IMR-90 (cell line): ENCODE results near the gene MAPRE2. TPM values are rescaled to one million over a fixed set of nuclear protein-coding genes. Genes with fewer than 3 reads are reported as not detected.

Experiments used
- ATAC-seq: fragments of 200-7000 bp; cut with Tn5 transposase; 2 replicates; pipeline ENCODE4 v1.9.1; 2020; ENCODE audit warnings: low read depth, mild to moderate bottlenecking, moderate library complexity
- BruUV-seq: library from RNA; stranded (reverse); fragments of 400-500 nt; replicated peaks from 2 replicates; lab custom pipeline; 2021; lab: Mats Ljungman, UMichigan
- CTCF ChIA-PET: fragments of 300-600 bp; formaldehyde crosslinking; extraction: SDS; loops from one replicate; lab custom pipeline; 2021; ENCODE audit warnings: antibody characterized with exemption; lab: Yijun Ruan, JAX
- POLR2A ChIA-PET: fragments of 300-600 bp; sonication (Branson Sonifier 250); formaldehyde crosslinking; loops from one replicate; lab custom pipeline; 2022; ENCODE audit warnings: antibody characterized with exemption; ENCODE audit not compliant: unreplicated experiment; lab: Charles Lee
- DNase-seq: peaks from one replicate; pipeline ENCODE4 v3.0.0; 2013
- H2AFZ ChIP-seq: replicated peaks from 2 replicates; pipeline ENCODE3; 2013; ENCODE audit warnings: low read length, mild to moderate bottlenecking; ENCODE audit not compliant: poor library complexity
- H2AK5ac ChIP-seq: 2 replicates; pipeline ENCODE4 v1.6.1; 2013; ENCODE audit warnings: low read depth, low read length, inconsistent platforms
- H2AK9ac ChIP-seq: replicated peaks from 2 replicates; pipeline ENCODE3; 2013; ENCODE audit warnings: mild to moderate bottlenecking, low read depth, low read length, moderate library complexity; ENCODE audit not compliant: poor library complexity
- H2BK120ac ChIP-seq: 2 replicates; pipeline ENCODE4 v1.6.1; 2013; ENCODE audit warnings: low read depth, low read length, inconsistent platforms
- H2BK15ac ChIP-seq: 3 replicates; pipeline ENCODE4 v1.6.1; 2013; ENCODE audit warnings: low read depth, low read length, inconsistent platforms
- H2BK20ac ChIP-seq: 2 replicates; pipeline ENCODE4 v1.6.1; 2013; ENCODE audit warnings: low read depth, mild to moderate bottlenecking, inconsistent platforms, low read length, moderate library complexity
- H2BK5ac ChIP-seq: 2 replicates; pipeline ENCODE4 v1.6.1; 2013; ENCODE audit warnings: mild to moderate bottlenecking, low read depth, low read length, inconsistent platforms; ENCODE audit not compliant: poor library complexity, severe bottlenecking
- H3K14ac ChIP-seq: replicated peaks from 2 replicates; pipeline ENCODE4 v1.6.1; 2013; ENCODE audit warnings: low read depth, low read length, inconsistent platforms
- H3K18ac ChIP-seq: 2 replicates; pipeline ENCODE4 v1.6.1; 2013; ENCODE audit warnings: low read depth, low read length, control low read depth
- H3K23ac ChIP-seq: 2 replicates; pipeline ENCODE4 v1.6.1; 2013; ENCODE audit warnings: low read depth, low read length, inconsistent platforms
- H3K27ac ChIP-seq: 2 replicates; pipeline ENCODE4 v1.5.1; 2013; ENCODE audit warnings: mild to moderate bottlenecking, control low read depth, low read length; ENCODE audit not compliant: insufficient read depth
- H3K27me3 ChIP-seq: 2 replicates; pipeline ENCODE4 v1.6.1; 2013; ENCODE audit warnings: low read length; ENCODE audit not compliant: control insufficient read depth, insufficient read depth
- H3K36me3 ChIP-seq: 2 replicates; pipeline ENCODE4 v1.6.1; 2013; ENCODE audit warnings: low read length, mixed read lengths; ENCODE audit not compliant: control insufficient read depth, insufficient read depth
- H3K4ac ChIP-seq: 2 replicates; pipeline ENCODE4 v1.6.1; 2013; ENCODE audit warnings: low read depth, low read length, inconsistent platforms
- H3K4me1 ChIP-seq: 2 replicates; pipeline ENCODE4 v1.6.1; 2013; ENCODE audit warnings: low read length, mixed read lengths; ENCODE audit not compliant: control insufficient read depth, insufficient read depth
- H3K4me2 ChIP-seq: 2 replicates; pipeline ENCODE4 v1.6.1; 2013; ENCODE audit warnings: low read depth, mild to moderate bottlenecking, control low read depth, low read length, moderate library complexity
- H3K4me3 ChIP-seq: 2 replicates; pipeline ENCODE4 v1.5.1; 2013; ENCODE audit warnings: low read depth, mild to moderate bottlenecking, control low read depth, low read length, moderate library complexity; ENCODE audit not compliant: insufficient read depth
- H3K56ac ChIP-seq: 2 replicates; pipeline ENCODE4 v1.6.1; 2013; ENCODE audit warnings: low read length, inconsistent platforms; ENCODE audit not compliant: insufficient read depth; ENCODE audit errors: extremely low read depth
- H3K79me1 ChIP-seq, 2 experiments: 2 replicates each; pipeline ENCODE4 v1.6.1; 2013; ENCODE audit warnings: low read length in 2 of 2, inconsistent platforms in 1 of 2, low read depth in 1 of 2
- H3K9ac ChIP-seq: 2 replicates; pipeline ENCODE4 v1.6.1; 2013; ENCODE audit warnings: low read depth, low read length, control low read depth
- H3K9me1 ChIP-seq: 2 replicates; pipeline ENCODE4 v1.6.1; 2013; ENCODE audit warnings: low read length, inconsistent platforms; ENCODE audit not compliant: insufficient read depth
- H3K9me3 ChIP-seq: 2 replicates; pipeline ENCODE4 v1.6.1; 2013; ENCODE audit warnings: low read length; ENCODE audit not compliant: control insufficient read depth, insufficient read depth
- H4K20me1 ChIP-seq: 2 replicates; pipeline ENCODE4 v1.6.1; 2013; ENCODE audit warnings: low read length, inconsistent platforms; ENCODE audit not compliant: insufficient read depth
- H4K5ac ChIP-seq: 2 replicates; pipeline ENCODE4 v1.6.1; 2013; ENCODE audit warnings: mild to moderate bottlenecking, low read depth, low read length, control low read depth
- H4K8ac ChIP-seq, 2 experiments: 2 replicates each; pipeline ENCODE4 v1.6.1; 2013; ENCODE audit warnings: low read depth in 2 of 2, low read length in 2 of 2, control low read depth in 1 of 2, inconsistent platforms in 1 of 2
- H4K91ac ChIP-seq: 2 replicates; pipeline ENCODE4 v1.6.1; 2013; ENCODE audit warnings: low read depth, low read length, inconsistent platforms; ENCODE audit not compliant: insufficient read depth
- CEBPB ChIP-seq: IDR thresholded peaks from 2 replicates; pipeline ENCODE4 v1.6.1; 2012; ENCODE audit warnings: low read depth, low read length, improper control_type of control experiment
- FOS ChIP-seq: fragments of 150-350 bp; IDR thresholded peaks from 2 replicates; pipeline ENCODE4 v1.6.1; 2016; ENCODE audit warnings: low read depth, low read length
- MAFK ChIP-seq: IDR thresholded peaks from 2 replicates; pipeline ENCODE4 v1.6.1; 2012; ENCODE audit warnings: low read depth, low read length, improper control_type of control experiment
- MAZ ChIP-seq: IDR thresholded peaks from 2 replicates; pipeline ENCODE4 v1.6.1; 2012; ENCODE audit warnings: low read depth, mild to moderate bottlenecking, low read length, improper control_type of control experiment, moderate library complexity, borderline replicate concordance
- MXI1 ChIP-seq: IDR thresholded peaks from 2 replicates; pipeline ENCODE4 v1.6.1; 2012; ENCODE audit warnings: low read depth, mild to moderate bottlenecking, low read length, moderate library complexity, borderline replicate concordance
- NFE2L2 ChIP-seq: fragments of 150-350 bp; IDR thresholded peaks from 2 replicates; pipeline ENCODE4 v1.6.1; 2016; ENCODE audit warnings: low read depth, mild to moderate bottlenecking, low read length
- POLR2A ChIP-seq: IDR thresholded peaks from 2 replicates; pipeline ENCODE4 v1.6.1; 2012; ENCODE audit warnings: mild to moderate bottlenecking, low read depth, low read length
- RAD21 ChIP-seq: IDR thresholded peaks from 2 replicates; pipeline ENCODE4 v1.6.1; 2012; ENCODE audit warnings: low read length, improper control_type of control experiment
- RCOR1 ChIP-seq: IDR thresholded peaks from 2 replicates; pipeline ENCODE4 v1.6.1; 2012; ENCODE audit warnings: mild to moderate bottlenecking, low read length, improper control_type of control experiment; ENCODE audit not compliant: insufficient replicate concordance
- RFX5 ChIP-seq: IDR thresholded peaks from 2 replicates; pipeline ENCODE4 v1.8.0; 2012; ENCODE audit warnings: low read depth, mild to moderate bottlenecking, low read length, moderate library complexity
- SMC3 ChIP-seq: fragments of 150-350 bp; IDR thresholded peaks from 2 replicates; pipeline ENCODE4 v1.6.1; 2016; ENCODE audit warnings: low read depth, mild to moderate bottlenecking, antibody characterized with exemption, low read length, moderate library complexity
- WGBS, 2 experiments: methylation state at CpG; one replicate each; pipeline versions ENCODE4 v1.1.5 to v1.1.7; 2013; ENCODE audit warnings: missing lambda C conversion rate in 2 of 2; ENCODE audit not compliant: insufficient read length in 1 of 2; ENCODE audit errors: extremely low coverage in 2 of 2; 5-methylcytosine and 5-hydroxymethylcytosine counted together
- dilution Hi-C: fragments of 300-500 bp; cut with HindIII; formaldehyde crosslinking; loops from one replicate; pipeline ENCODE4 v1.14.3; 2018; ENCODE audit warnings: low sequenced_read_pairs; ENCODE audit not compliant: unreplicated experiment
- in situ Hi-C: fragments of 300-500 bp; cut with MboI; formaldehyde crosslinking; loops from 3 replicates; pipeline ENCODE4 v1.14.3; 2019; ENCODE audit warnings: low sequenced_read_pairs, inconsistent platforms, mixed read lengths
- intact Hi-C: fragments of 100-400 bp; cut with micrococcal nuclease; formaldehyde crosslinking; loops from 2 replicates; pipeline ENCODE4 v1.10.0; 2022
- polyA plus RNA-seq, 3 experiments: library from polyadenylated mRNA; depleted of rRNA; stranded (reverse); fragments of >200 nt; gene quantifications; 2 replicates each; pipeline ENCODE4 v1.2.3, GENCODE V29; 2012; ENCODE audit warnings: low replicate concordance in 1 of 3
- total RNA-seq: library from RNA; depleted of rRNA; stranded (reverse); fragments of >200 nt; gene quantifications from 2 replicates; pipeline ENCODE4 v1.2.3, GENCODE V29; 2012
- TF ChIP-seq, protein P1 (sequence below): fragments of 150-350 bp; IDR thresholded peaks from 2 replicates; pipeline ENCODE4 v1.6.1; 2017; ENCODE audit warnings: mild to moderate bottlenecking, antibody characterized with exemption, low read length, low read depth

Gene MAPRE2
- total and polyA plus RNA-seq, 2 of the 4 experiments (the other 2 are of a cell fraction), result 19.6 to 23.8 TPM

DNA sequence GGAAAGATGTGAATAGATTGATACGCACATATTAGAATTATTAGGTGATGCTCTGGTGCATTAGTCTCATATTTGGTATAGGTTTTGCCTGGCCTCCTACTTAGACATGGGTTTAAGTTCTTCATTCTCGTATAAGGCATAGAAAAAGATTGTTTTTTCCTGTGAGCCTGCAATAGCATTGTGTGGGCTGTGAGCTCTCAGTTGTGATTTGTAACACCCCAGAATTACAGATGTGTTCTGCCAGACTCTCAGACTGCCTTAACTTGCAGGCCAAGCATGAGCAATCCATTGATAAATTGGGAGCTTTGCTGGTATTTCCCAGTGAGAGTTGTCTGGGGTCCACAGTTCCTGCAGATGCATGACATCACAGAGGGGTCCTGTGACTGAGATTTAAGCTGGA, 95.7 kb downstream of the MAPRE2 start:
- H3K27ac ChIP-seq, result no peak overlapping the region
- no peak overlapping the region for H2BK15ac ChIP-seq
- no peak overlapping the region for H3K4ac ChIP-seq
- H3K14ac ChIP-seq, result no peak overlapping the region
- peaks cover 14% of the 10 kb centered on the region; the same call in 1 of the 2 replicates for H3K9me1 ChIP-seq
- no peak overlapping the region for H4K91ac ChIP-seq
- WGBS, 2 experiments, result no CpG with 5 or more reads among the region's 2 CpGs
- H2BK120ac ChIP-seq, result no peak overlapping the region
- BruUV-seq, result no TSS peak
- H3K36me3 ChIP-seq, result peaks cover 3% of the 10 kb centered on the region; the same call in 1 of the 2 replicates
- H3K9me3 ChIP-seq, result no peaks in the 10 kb centered on the region
- in situ Hi-C loops, result no loop called here
- no peak overlapping the region for H2AFZ ChIP-seq
- ATAC-seq (no peak), DNase-seq (no peak)
- intact Hi-C loops, result no loop called here
- no peak overlapping the region for H3K56ac ChIP-seq
- H3K18ac ChIP-seq, result no peak overlapping the region
- H4K5ac ChIP-seq, result no peak overlapping the region
- H3K27me3 ChIP-seq, result no peaks in the 10 kb centered on the region
- H2BK20ac ChIP-seq, result no peak overlapping the region
- H3K79me1 ChIP-seq, result no peaks in the 10 kb centered on the region
- no peak overlapping the region for H3K23ac ChIP-seq
- no peaks in the 10 kb centered on the region for H4K20me1 ChIP-seq
- dilution Hi-C loops, result no loop called here
- H3K4me1 ChIP-seq, result no peaks in the 10 kb centered on the region
- no peak overlapping the region for H3K9ac ChIP-seq
- H4K8ac ChIP-seq, result no peak overlapping the region
- no peak overlapping the region for H3K4me3 ChIP-seq
- ChIA-PET CTCF (no interaction called here), POLR2A (no interaction called here)
- no peak overlapping the region for H2BK5ac ChIP-seq
- no peak overlapping the region for H2AK9ac ChIP-seq
- TF ChIP-seq, protein P1, sequence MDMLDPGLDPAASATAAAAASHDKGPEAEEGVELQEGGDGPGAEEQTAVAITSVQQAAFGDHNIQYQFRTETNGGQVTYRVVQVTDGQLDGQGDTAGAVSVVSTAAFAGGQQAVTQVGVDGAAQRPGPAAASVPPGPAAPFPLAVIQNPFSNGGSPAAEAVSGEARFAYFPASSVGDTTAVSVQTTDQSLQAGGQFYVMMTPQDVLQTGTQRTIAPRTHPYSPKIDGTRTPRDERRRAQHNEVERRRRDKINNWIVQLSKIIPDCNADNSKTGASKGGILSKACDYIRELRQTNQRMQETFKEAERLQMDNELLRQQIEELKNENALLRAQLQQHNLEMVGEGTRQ, result no peak
- no peak for TF ChIP-seq MAFK
- TF ChIP-seq FOS, result no peak
- TF ChIP-seq RCOR1, result no peak
- TF ChIP-seq CEBPB, result no peak
- no peak for TF ChIP-seq MXI1
- TF ChIP-seq SMC3, result no peak
- no peak for TF ChIP-seq RAD21
- no peak for TF ChIP-seq RFX5
- TF ChIP-seq MAZ, result no peak
- TF ChIP-seq POLR2A, result no peak
- no peak for TF ChIP-seq NFE2L2
- no peak overlapping the region for H2AK5ac ChIP-seq
- H3K4me2 ChIP-seq, result no peak overlapping the region
